GM12878 (cell line): ENCODE results near the gene ENGASE. TPM values are rescaled to one million over a fixed set of nuclear protein-coding genes. Genes with fewer than 3 reads are reported as not detected.

Source experiments
- ATAC-seq: fragments of 200-7000 bp; cut with Tn5 transposase; 3 replicates; pipeline ENCODE4 v1.9.1; 2020; ENCODE audit warnings: mild to moderate bottlenecking, moderate library complexity
- BruUV-seq: library from RNA; stranded (reverse); fragments of 400-500 nt; replicated peaks from 2 replicates; lab custom pipeline; 2021; lab: Mats Ljungman, UMichigan
- CTCF ChIA-PET: fragments of 300-600 bp; sonication (Branson Sonifier 250); formaldehyde crosslinking; extraction: SDS; loops from one replicate; lab custom pipeline; 2021; ENCODE audit warnings: inconsistent platforms; lab: Yijun Ruan, JAX
- POLR2A ChIA-PET: fragments of 350-600 bp; formaldehyde crosslinking; extraction: SDS; loops from one replicate; lab custom pipeline; 2021; ENCODE audit warnings: inconsistent platforms; lab: Charles Lee
- RAD21 ChIA-PET: fragments of 300-600 bp; sonication (Branson Sonifier 250); formaldehyde crosslinking; loops from one replicate; lab custom pipeline; 2023; ENCODE audit warnings: antibody characterized with exemption; ENCODE audit not compliant: unreplicated experiment; lab: Charles Lee
- SMC1A ChIA-PET: fragments of 300-600 bp; sonication (Branson Sonifier 250); formaldehyde crosslinking; loops from one replicate; lab custom pipeline; 2023; ENCODE audit not compliant: unreplicated experiment, uncharacterized antibody; lab: Charles Lee
- DNase-seq: peaks from one replicate; pipeline ENCODE4 v3.0.0-alpha.2; 2011; ENCODE audit warnings: low read depth, low spot score
- FAIRE-seq: peaks from 3 replicates; lab custom pipeline; 2011; peaks lifted over from hg19 to GRCh38; lab: Jason Lieb, UNC
- H2AFZ ChIP-seq: 2 replicates; pipeline ENCODE4 v1.6.0; 2011; ENCODE audit warnings: low read depth, low read length, control low read depth; ENCODE audit not compliant: control insufficient read depth
- H3K27ac ChIP-seq: 2 replicates; pipeline ENCODE4 v1.5.1; 2011; ENCODE audit warnings: control low read depth; ENCODE audit not compliant: control insufficient read depth, insufficient read depth
- H3K27me3 ChIP-seq, 2 experiments: replicated peaks in 1 of 2; 2 replicates each; pipeline versions ENCODE4 v1.6.0 to v1.6.1; 2011; ENCODE audit warnings: low read length in 1 of 2; ENCODE audit not compliant: control insufficient read depth in 2 of 2, insufficient read depth in 2 of 2
- H3K36me3 ChIP-seq, 2 experiments: 2 replicates each; pipeline ENCODE4 v1.5.1; 2011; ENCODE audit warnings: low read length in 1 of 2; ENCODE audit not compliant: control insufficient read depth in 2 of 2, insufficient read depth in 2 of 2
- H3K4me1 ChIP-seq: 2 replicates; pipeline ENCODE4 v1.6.1; 2011; ENCODE audit warnings: mild to moderate bottlenecking, low read length, moderate library complexity, mixed read lengths; ENCODE audit not compliant: control insufficient read depth, insufficient read depth
- H3K4me2 ChIP-seq: 2 replicates; pipeline ENCODE4 v1.6.0; 2011; ENCODE audit warnings: control low read depth; ENCODE audit not compliant: control insufficient read depth, insufficient read depth
- H3K4me3 ChIP-seq: fragments of 200-600 bp; sonication (generic); 2 replicates; pipeline ENCODE4 v1.5.1; 2016
- H3K79me2 ChIP-seq: 2 replicates; pipeline ENCODE4 v1.6.0; 2011; ENCODE audit warnings: low read length; ENCODE audit not compliant: control insufficient read depth, insufficient read depth
- H3K9ac ChIP-seq: 2 replicates; pipeline ENCODE4 v1.8.0; 2011; ENCODE audit warnings: low read length, control low read depth, mixed read lengths; ENCODE audit not compliant: control insufficient read depth, insufficient read depth
- H3K9me3 ChIP-seq: replicated peaks from 3 replicates; pipeline ENCODE4 v1.5.1; 2011; ENCODE audit warnings: mild to moderate bottlenecking, low read length; ENCODE audit not compliant: control insufficient read depth, insufficient read depth
- H4K20me1 ChIP-seq: 2 replicates; pipeline ENCODE4 v1.6.0; 2011; ENCODE audit not compliant: control insufficient read depth, insufficient read depth
- ATF3 ChIP-seq: IDR thresholded peaks from 2 replicates; pipeline ENCODE4 v1.6.1; 2011; ENCODE audit warnings: low read depth, mild to moderate bottlenecking, low read length, moderate library complexity, borderline replicate concordance; ENCODE audit errors: extremely low read depth
- BACH1 ChIP-seq: fragments of 450-650 bp; IDR thresholded peaks from 2 replicates; pipeline ENCODE4 v1.6.1; 2017; ENCODE audit warnings: mild to moderate bottlenecking, borderline replicate concordance
- BMI1 ChIP-seq: fragments of 450-650 bp; IDR thresholded peaks from 2 replicates; pipeline ENCODE4 v1.6.1; 2016; ENCODE audit warnings: mild to moderate bottlenecking, moderate library complexity, borderline replicate concordance
- BRCA1 ChIP-seq: IDR thresholded peaks from 2 replicates; pipeline ENCODE4 v1.6.1; 2011; ENCODE audit warnings: low read depth, low read length, improper control_type of control experiment
- E4F1 ChIP-seq: fragments of 450-650 bp; IDR thresholded peaks from 2 replicates; pipeline ENCODE4 v1.6.1; 2018; ENCODE audit warnings: borderline replicate concordance, mild to moderate bottlenecking; ENCODE audit not compliant: partially characterized antibody
- EGR1 ChIP-seq, 2 experiments: IDR thresholded peaks; 1 replicate in 1 of 2; 2 replicates in 1 of 2; pipeline ENCODE4 v1.6.1; 2011 to 2012; ENCODE audit warnings: low read depth in 2 of 2, low read length in 2 of 2, borderline replicate concordance in 1 of 2, mild to moderate bottlenecking in 1 of 2, moderate library complexity in 1 of 2
- IRF5 ChIP-seq: fragments of 450-650 bp; IDR thresholded peaks from 2 replicates; pipeline ENCODE4 v1.6.1; 2017; ENCODE audit warnings: borderline replicate concordance
- KDM1A ChIP-seq: fragments of 200-600 bp; sonication (generic); IDR thresholded peaks from 2 replicates; pipeline ENCODE4 v1.6.1; 2016; ENCODE audit warnings: borderline replicate concordance
- NFYB ChIP-seq: IDR thresholded peaks from 2 replicates; pipeline ENCODE4 v1.6.1; 2011; ENCODE audit warnings: low read depth, mild to moderate bottlenecking, low read length, improper control_type of control experiment, moderate library complexity; ENCODE audit not compliant: insufficient read depth
- PKNOX1 ChIP-seq: fragments of 450-650 bp; IDR thresholded peaks from 2 replicates; pipeline ENCODE4 v1.6.1; 2016; ENCODE audit warnings: mild to moderate bottlenecking
- SP1 ChIP-seq: IDR thresholded peaks from one replicate; pipeline ENCODE4 v1.6.1; 2011; ENCODE audit warnings: low read depth, low read length
- USF2 ChIP-seq: IDR thresholded peaks from 2 replicates; pipeline ENCODE4 v1.6.1; 2011; ENCODE audit warnings: low read depth, low read length, improper control_type of control experiment, borderline replicate concordance
- ZNF622 ChIP-seq: fragments of 450-650 bp; IDR thresholded peaks from 2 replicates; pipeline ENCODE4 v1.6.1; 2017; ENCODE audit warnings: mild to moderate bottlenecking, inconsistent platforms
- ZZZ3 ChIP-seq: IDR thresholded peaks from 2 replicates; pipeline ENCODE4 v1.6.1; 2011; ENCODE audit warnings: low read depth; ENCODE audit not compliant: control insufficient read depth, insufficient read length
- WGBS: methylation state at CpG from one replicate; pipeline ENCODE4 v1.1.6; 2016; ENCODE audit warnings: low lambda C conversion rate; ENCODE audit not compliant: insufficient replicate concordance, insufficient coverage; ENCODE audit errors: missing lambda C conversion rate; 5-methylcytosine and 5-hydroxymethylcytosine counted together
- in situ Hi-C: fragments of 300-500 bp; cut with MboI; formaldehyde crosslinking; loops from 9 replicates; pipeline ENCODE4 v1.14.3; 2018; ENCODE audit warnings: mixed read lengths
- intact Hi-C: fragments of 100-400 bp; cut with micrococcal nuclease; formaldehyde crosslinking; loops from one replicate; pipeline ENCODE4 v1.14.2; 2022; ENCODE audit not compliant: unreplicated experiment
- polyA plus RNA-seq, 11 experiments: library from polyadenylated mRNA; depleted of rRNA in 4 of 11; unstranded in 6 of 11; stranded (reverse) in 5 of 11; fragments of >200 nt; fragmentation: Nextera tagmentation in 4 of 11; fragmentation: Illumina TruSeq in 1 of 11; extraction: Ambion mirVana in 4 of 11; extraction: Trizol in 1 of 11; gene quantifications; 1 replicate in 1 of 11; 2 replicates in 10 of 11; pipeline versions ENCODE4 v1.2.1 to v1.2.3, GENCODE V29; 2011 to 2016; ENCODE audit warnings: inconsistent platforms in 2 of 11, missing spikeins in 2 of 11, low read depth in 1 of 11
- total RNA-seq, 4 experiments: library from RNA; depleted of rRNA in 3 of 4; stranded (reverse); fragments of >200 nt in 3 of 4; fragmentation: Illumina TruSeq in 1 of 4; extraction: Trizol in 1 of 4; gene quantifications; 2 replicates each; pipeline versions ENCODE4 v1.2.1 to v1.2.3, GENCODE V29; 2013 to 2021

ENGASE gene
- total and polyA plus RNA-seq, 10 of the 15 experiments (the other 5 are each of a cell fraction or from before 2014, with no cell fraction given): 0.18 to 28.9 (median 10.5) TPM

GRCh38 chr17:79095345-79096055 is 20.9 kb downstream of the ENGASE start (continued):
- TF ChIP-seq USF2 (no peak), IRF5 (no peak), NFYB (no peak), ZZZ3 (no peak)

DNA sequence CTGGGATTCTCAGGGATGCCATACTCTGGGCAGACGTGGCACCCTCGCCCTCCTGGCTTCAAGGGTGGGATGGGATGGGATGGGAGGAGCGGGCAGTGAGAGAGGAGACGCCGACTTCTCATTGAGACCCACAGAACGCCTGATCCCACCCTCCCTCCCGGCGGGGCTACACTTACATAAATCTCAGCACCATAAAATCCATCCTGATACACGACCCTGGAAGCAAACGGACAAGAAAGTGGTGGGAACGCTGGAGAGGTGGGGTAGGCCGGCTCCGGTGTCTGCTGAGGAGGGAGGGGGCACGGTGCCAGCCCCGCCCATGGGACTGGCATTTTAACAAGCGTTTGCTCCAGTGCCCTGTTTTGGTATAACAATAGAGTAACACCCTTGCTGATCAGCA is 21.9 kb downstream of the ENGASE start:
- H2AFZ ChIP-seq: no peak overlapping the region
- no peak for ATAC-seq
- DNase-seq: no peak
- ChIA-PET RAD21 (no interaction called here), CTCF (no interaction called here), POLR2A (no interaction called here), SMC1A (no interaction called here)
- 13% methylated on average over 11 of the region's 16 CpGs for WGBS
- H3K9ac ChIP-seq: no peak overlapping the region
- no peak overlapping the region for H3K4me2 ChIP-seq
- no peaks in the 10 kb centered on the region for H3K4me1 ChIP-seq
- no peak overlapping the region for H3K27ac ChIP-seq
- no peak for FAIRE-seq
- in situ Hi-C loops: no loop called here
- intact Hi-C loops: no loop called here
- no peaks in the 10 kb centered on the region for H3K36me3 ChIP-seq
- no peaks in the 10 kb centered on the region for H3K9me3 ChIP-seq
- H4K20me1 ChIP-seq: no peaks in the 10 kb centered on the region
- no peak for TF ChIP-seq BMI1
- TF ChIP-seq BACH1: no peak
- no peak for TF ChIP-seq KDM1A
- TF ChIP-seq BRCA1: no peak
- TF ChIP-seq E4F1: no peak
- TF ChIP-seq ATF3: no peak
- no peak for TF ChIP-seq EGR1 (IDR thresholded peaks at IDR 0.05; ENCODE audit: borderline replicate concordance in 1 of 2, low read depth in 2 of 2, low read length in 2 of 2)
- TF ChIP-seq PKNOX1: no peak
- TF ChIP-seq ZNF622: no peak
- no peak for TF ChIP-seq SP1
- no peaks in the 10 kb centered on the region; a peak in 3 of 4 replicates for H3K27me3 ChIP-seq
- no peak overlapping the region for H3K4me3 ChIP-seq
- no TSS peak for BruUV-seq
- H3K79me2 ChIP-seq: no peaks in the 10 kb centered on the region
